NCI-H226 (cell line): ENCODE results near the gene GPR176.

Source experiments
- DNase-seq: peaks from one replicate; pipeline ENCODE4 v3.0.0-alpha.2; 2015

GPR176 gene

GRCh38 chr15:39919748-39920509 is at the start of gene GPR176:
Gene GPR176, minus strand, starts transcription at chr15:39920266. Its CDS starts 240 bp downstream, at chr15:39920026.
- peak; percentile 77 for DNase-seq

- DNase-seq = no peak
Observed at GRCh38 chr15:39969002-39969394, 48.9 kb upstream of the GPR176 start.

- no peak for DNase-seq
Observed at GRCh38 chr15:39968273-39969001, 48.4 kb upstream of the GPR176 start.

- no peak for DNase-seq
Observed at GRCh38 chr15:39966521-39966920, 46.5 kb upstream of the GPR176 start.

- no peak for DNase-seq
Observed at GRCh38 chr15:39963786-39964185, 43.7 kb upstream of the GPR176 start.

GRCh38 chr15:39961051-39961450 is 41.0 kb upstream of the GPR176 start:
- no peak for DNase-seq

- DNase-seq = no peak
Observed at GRCh38 chr15:39960411-39960810, 40.3 kb upstream of the GPR176 start.

GRCh38 chr15:39959411-39959810 is 39.3 kb upstream of the GPR176 start:
- no peak for DNase-seq

GRCh38 chr15:39957481-39957880 is 37.4 kb upstream of the GPR176 start:
- DNase-seq = no peak

- no peak for DNase-seq
Observed at GRCh38 chr15:39953521-39953920, 33.5 kb upstream of the GPR176 start.

- no peak for DNase-seq
Observed at GRCh38 chr15:39951561-39951960, 31.5 kb upstream of the GPR176 start.

GRCh38 chr15:39948817-39949216 is 28.8 kb upstream of the GPR176 start:
- no peak for DNase-seq

GRCh38 chr15:39947401-39948197 is 27.5 kb upstream of the GPR176 start:
- DNase-seq = no peak

GRCh38 chr15:39946862-39947261 is 26.8 kb upstream of the GPR176 start:
- no peak for DNase-seq

- peak; percentile 66 for DNase-seq
Observed at GRCh38 chr15:39944726-39945125, 24.7 kb upstream of the GPR176 start.

- no peak for DNase-seq
Observed at GRCh38 chr15:39942753-39943150, 22.7 kb upstream of the GPR176 start.

GRCh38 chr15:39942101-39942752 is 22.2 kb upstream of the GPR176 start:
- no peak for DNase-seq

GRCh38 chr15:39939487-39940452 is 19.7 kb upstream of the GPR176 start:
- DNase-seq = peak; percentile 12

- no peak for DNase-seq
Observed at GRCh38 chr15:39937696-39938095, 17.6 kb upstream of the GPR176 start.

GRCh38 chr15:39936681-39937080 is 16.6 kb upstream of the GPR176 start:
- no peak for DNase-seq

- DNase-seq = peak; percentile 64
Observed at GRCh38 chr15:39936187-39936586, 16.1 kb upstream of the GPR176 start.

- no peak for DNase-seq
Observed at GRCh38 chr15:39935241-39935640, 15.2 kb upstream of the GPR176 start.
